HG02642 (cell line): ENCODE data around the gene SLC18B1.
"Not testable (repeated sequence)": the region's sequence is repeated elsewhere in the genome, so short reads cannot be mapped to it uniquely, and the experiment has no call there.

ENCODE experiments used
- ATAC-seq: cut with Tn5 transposase; IDR thresholded peaks from one replicate; pipeline ENCODE4 v1.9.1; 2021; ENCODE audit warnings: mild to moderate bottlenecking; ENCODE audit not compliant: unreplicated experiment, poor library complexity

Gene SLC18B1

DNA sequence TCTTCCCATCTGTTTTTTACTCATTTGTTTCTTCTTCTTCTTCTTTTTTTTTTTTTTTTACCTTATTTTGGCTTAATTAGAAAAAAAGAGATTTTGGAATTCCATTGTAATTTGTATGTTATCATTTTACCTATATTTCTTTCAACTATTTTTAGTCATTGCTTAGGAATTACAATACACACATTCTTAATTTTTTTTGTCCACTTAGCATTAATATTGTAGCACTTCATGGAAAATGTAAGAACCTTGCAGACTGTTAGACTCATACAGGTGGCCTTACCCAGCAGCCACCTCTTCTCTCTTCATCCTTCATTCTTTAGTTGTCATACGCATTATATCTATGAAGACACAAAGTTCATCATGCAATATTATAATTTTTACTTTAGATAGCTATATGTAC is 5.8 kb upstream of the SLC18B1 start:
- ATAC-seq: no peak

DNA sequence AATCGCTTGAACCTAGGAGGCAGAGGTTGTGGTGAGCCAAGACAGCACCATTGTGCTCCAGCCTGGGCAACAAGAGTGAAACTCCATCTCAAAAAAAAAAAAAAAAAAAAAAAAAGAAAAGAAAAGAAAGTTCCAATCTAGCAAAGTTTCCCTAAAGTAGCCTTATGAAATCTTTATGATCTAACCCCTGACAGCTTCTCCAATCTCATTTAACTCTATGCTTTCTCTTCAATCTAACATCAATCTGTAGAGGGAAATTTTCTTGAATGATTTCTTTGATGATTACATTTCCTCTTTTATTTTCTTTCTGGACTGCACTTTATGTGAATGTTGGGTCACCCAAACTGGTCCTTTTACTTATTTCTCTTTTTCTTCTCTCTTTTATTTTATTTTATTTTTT is 2.2 kb upstream of the SLC18B1 start:
- ATAC-seq: no peak

DNA sequence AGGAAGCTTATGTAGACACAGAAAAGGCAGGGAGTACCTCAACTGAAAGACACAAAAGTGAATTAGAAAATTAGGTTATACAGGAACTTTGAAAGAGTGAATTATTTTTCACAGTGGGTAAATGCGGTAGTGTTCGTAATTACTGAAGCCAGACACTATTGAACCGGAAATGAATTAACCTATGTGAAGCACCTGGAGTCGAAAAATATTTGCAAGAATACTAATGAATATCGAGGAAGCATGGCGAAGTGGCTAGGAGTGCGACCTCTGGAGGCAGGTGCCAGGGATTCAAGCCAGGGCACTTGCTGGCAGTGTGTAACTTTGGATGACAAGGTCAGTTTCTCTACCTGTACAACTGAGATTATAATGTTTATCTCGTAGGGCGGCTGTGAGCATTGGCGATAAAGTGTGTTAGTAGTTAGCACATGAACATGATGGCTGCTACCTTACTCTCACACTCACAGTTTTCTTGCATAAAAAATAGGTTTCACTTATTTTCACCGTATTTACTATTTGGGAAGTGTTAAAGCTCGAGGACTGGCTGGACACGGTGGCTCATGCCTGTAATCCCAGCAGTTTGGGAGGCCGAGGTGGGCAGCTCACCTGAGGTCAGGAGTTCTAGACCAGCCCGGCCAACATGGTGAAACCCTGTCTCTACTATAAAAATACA is 567 bp upstream of the SLC18B1 start:
- ATAC-seq: peak; percentile 87

DNA sequence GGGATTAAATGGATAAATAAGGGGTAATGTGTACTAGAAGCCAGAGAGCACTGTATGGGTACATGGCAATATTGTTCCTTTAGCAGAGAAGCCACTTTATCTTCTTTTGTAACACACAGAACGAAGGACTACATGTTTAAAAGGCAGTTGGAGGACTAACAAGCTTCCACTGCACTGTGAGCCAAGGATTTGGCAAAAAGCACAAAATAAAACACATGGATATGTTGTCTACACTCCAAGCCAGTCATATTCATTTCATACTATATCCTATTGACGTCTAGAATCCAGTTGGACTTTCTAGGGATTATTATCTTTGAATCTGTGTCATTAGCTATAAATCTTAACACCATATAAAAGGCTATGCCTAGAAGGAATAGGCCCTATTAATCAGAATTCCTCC is 3.0 kb downstream of the SLC18B1 start:
- no peak for ATAC-seq

DNA sequence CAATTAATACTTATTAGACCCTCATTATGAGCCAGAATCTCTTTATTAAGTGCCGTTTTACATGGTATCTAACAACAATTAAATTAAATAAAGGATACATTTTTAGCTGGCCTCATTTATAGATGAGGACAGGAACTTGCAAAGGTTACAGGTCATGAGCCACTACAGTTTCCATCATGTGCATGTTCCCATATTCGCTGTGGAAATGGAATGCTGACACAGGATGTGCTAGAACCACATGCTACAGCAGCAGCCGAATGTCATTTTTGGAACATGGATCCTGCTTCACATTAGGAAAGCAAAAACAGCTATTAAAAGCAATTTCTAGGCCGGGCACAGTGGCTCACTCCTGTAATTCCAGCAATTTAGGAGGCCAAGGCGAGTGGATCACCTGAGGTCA is 5.9 kb downstream of the SLC18B1 start:
- ATAC-seq: no peak

DNA sequence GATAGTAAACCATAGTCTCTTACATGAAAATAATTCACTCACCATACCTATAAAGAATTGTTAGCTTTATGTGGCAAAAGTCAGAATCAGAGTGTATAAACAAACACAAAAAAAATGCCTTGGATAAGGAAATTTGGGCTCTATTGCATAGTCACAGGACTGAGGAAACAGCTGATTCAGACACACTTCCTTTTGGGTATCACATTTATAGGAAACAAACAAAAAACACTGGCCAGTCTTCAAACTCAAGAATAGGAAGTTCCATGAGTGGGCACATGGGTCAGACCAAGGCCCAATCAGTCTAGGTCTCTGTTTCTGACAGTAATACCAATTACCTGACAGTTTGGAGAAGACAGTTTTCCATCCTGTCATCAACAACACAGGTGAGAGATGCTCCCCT is 8.0 kb downstream of the SLC18B1 start:
- no peak for ATAC-seq

DNA sequence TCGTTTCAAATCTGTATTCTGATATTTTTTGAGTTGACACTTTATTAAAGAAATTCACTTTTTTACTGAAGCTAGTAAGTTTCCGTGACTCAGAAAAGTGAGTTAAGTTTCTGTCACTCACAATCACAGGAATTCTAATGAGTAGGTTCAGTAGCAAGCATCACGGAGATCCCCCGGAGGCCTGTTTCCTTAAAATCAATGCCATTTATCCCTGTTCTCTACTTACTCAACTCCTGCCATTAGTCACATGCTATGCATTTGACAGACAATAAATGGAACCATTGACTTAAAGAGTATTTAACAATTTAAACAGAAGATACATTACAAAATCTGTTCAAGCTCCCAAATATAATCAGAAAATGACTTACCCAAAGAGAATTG is 9.1 kb downstream of the SLC18B1 start:
- ATAC-seq: no peak

DNA sequence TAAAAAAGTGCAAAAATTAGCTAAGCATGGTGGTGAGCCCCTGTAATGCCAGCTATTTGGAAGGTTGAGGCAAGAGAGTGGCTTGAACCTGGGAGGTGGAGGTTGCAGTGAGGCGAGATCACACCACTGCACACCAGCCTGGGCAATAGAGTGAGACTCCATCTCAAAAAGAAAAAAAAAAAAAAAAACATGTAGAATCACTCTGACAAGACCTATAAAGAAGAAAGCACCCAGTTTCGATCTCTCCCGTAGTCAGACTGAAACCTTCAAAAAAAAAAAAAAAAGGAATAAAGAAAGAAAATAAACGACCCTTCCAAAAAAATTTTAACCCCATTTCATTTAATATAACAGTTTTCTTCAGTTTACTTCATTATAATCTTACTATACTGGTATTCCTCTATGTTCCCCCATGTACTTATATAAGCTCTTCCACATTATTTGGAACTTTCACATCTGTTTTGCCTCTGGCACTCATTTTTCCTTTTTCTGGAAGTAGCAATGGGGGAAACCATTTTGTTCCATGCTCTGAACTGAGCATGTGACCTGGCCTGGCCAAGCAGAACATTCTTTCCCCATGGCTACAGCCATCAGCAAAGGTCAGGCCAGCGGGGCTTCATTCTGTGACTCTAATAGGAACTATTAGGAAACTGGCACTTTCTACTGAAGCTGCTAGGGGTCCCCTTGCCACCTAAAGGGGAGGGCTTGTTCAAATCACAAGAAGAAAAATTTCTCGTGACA is 9.6 kb downstream of the SLC18B1 start:
- ATAC-seq: no peak

DNA sequence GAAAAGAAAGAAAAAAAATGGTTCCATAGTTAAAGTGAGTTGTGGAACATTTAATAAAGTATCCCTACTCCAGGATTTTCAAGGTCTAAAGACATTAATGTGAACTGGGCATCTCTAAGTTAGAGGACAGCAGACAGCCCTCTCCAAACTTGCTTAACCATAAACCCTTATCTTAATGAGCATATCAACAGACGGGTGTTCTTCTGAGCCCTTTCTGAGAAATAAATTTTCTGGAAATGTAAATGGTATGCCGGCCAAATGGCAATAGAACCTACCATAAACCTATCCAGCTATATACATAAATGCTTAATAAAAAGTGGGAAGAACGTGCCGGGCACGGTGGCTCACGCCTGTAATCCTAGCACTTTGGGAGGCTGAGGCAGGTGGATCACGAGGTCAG is 12.5 kb downstream of the SLC18B1 start:
- no peak for ATAC-seq

DNA sequence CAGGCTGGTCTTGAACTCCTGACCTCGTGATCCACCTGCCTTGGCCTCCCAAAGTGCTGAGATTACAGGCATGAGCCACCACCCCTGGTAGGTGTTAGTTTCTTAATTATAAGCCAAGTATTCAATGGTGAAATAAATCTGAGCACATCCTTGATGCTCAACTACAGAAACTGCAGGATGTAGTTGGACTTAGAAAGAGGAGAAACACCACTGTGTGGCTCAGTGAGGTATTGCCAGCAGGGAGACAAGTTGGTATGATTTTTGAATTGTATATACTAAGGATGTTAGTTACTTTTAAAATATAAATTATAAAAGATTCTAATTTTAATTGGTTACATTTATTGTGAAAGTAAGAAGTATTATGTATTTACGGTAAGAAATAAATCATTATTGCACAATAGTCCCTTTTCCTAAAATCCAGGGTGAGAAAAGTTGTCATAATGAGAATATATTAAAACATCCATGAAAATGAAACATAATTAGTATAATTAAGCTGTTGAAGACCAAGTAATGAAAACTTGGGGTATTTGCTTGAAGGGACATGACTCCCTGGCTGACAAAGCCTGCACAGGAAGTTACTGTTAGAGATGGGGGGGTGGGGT is 17.6 kb downstream of the SLC18B1 start:
- ATAC-seq: no peak

DNA sequence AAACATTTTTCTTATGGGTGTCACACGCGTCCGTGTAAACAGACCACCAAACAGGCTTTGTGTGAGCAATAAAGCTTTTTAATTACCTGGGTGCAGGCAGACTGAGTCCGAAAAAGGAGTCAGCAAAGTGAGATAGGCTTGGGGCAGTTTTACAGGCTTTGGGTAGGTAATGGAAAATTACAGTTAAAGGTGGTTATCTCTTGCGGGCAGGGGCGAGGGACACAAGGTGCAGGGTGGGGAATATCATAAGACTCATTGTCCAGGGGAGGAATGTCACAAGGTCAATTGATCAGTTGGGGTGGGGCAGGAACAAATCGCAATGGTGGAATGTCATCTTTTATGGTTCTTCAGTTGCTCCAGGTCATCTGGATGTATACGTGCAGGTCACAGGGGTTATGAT is 20.6 kb downstream of the SLC18B1 start:
- not testable (repeated sequence) for ATAC-seq

DNA sequence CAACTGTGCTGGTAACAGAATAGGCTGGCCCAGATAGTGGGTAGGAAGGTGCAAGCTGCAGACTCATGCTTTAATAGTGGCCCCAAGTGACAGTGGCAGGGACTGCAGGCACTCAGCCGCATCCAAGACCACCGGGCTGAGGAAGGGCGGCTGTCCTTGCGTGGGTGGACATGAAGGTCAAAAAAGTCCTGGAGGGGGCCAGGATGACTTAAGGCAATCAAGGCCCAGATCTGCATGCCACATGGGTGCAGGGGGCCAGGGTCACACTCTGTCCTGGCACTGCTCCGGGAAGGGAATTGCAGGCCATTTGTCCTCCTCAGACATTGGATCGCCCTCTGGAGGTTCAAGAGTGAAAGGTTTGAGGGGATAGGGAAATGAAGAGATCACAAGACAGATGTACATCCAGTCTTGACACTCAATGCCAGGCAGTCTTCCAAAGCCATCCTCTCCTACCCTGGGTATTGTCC is 30.4 kb downstream of the SLC18B1 start:
- peak; percentile 89 for ATAC-seq

DNA sequence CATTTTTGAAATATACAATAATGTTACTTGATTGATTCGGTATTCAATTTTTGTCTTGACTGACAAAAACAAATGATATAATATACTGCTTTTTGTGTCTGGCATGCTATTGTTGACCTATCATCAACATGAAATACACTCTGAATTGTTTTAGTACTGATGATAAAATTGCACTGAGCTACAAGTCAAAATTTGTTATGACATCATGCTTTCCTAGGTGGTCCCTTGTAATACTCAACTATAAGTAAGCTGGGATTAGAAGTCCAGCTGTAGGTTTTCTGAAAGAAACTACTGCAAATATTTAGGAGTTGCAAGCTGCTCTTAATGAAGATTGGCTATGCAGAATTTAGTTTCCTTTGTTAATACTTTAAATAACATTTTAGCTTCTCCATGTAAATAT is 32.9 kb downstream of the SLC18B1 start:
- ATAC-seq: no peak

DNA sequence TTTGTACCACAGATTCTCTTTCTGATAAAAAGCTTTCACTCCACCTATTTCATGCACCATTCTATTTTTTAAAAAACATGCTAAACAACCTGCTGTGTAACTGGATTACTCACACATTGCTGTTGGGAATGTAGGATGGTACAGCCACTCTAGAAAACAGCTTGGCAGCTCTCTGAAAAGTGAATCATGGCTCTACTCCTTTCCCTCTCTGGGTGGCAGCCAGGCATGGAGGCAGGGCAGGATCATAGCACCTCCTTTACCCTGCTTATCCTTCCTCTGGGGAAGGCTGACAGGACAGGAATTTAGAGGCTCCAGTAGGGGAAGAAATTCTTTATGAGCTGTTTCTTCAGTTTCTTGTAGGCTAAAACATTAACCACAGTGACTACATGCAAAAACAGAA is 34.1 kb downstream of the SLC18B1 start:
- ATAC-seq: no peak

DNA sequence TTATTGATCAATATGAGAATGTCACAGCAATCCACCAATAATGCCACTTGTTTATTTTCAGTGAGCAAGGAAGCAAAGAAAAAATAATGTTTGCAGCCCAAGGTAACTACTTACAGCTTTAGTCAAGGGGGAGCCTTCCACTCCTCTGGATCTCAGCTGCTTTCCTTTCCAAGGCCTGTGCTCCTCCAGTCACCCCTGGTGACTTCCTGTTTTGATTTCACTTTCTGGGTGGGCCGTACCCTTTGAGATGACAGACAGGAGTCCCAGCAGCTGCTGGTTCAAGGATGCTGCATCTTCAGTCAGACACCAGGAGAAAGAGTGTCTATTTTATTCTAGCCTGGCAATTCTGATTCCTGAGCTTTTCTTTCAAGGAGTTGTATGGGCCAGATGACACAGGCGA is 35.2 kb downstream of the SLC18B1 start:
- ATAC-seq: peak; percentile 94

DNA sequence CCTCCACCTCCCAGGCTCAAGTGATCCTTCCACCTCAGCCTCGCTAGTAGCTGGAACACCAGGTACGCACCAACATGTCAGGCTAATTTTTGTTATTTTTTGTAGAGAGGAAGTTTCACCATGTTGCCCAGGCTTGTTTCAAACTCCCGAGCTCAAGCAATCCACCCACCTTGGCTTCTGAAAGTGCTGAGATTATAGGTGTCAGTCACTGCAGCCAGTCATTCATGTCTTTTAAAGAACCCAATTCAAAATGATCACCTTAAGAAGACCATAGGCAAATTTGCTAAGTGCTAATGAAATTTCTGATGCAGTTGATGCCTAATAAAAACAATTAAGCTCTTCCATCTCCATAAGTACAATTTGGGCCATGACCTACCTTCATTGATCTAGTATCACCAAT is 38.2 kb downstream of the SLC18B1 start:
- no peak for ATAC-seq

DNA sequence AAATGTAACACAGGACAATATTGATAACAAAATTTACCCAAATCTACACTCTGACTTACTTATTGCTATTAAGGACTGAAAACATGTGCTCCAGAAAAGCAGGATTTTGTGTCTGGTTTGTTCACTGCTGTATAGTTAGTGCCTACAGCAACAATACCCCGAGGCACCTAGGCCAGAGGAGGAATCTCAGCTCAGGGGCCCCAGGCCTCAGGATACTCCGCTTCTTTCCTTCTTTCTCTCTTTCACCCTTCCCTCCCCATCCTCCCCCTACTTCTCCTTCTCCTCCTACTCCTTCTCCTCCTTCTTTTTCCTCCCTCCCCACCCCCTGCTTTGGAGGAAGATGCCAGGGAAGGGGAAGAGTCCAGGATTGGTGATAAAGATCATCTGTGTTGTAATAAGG is 39.7 kb downstream of the SLC18B1 start:
- ATAC-seq: no peak

DNA sequence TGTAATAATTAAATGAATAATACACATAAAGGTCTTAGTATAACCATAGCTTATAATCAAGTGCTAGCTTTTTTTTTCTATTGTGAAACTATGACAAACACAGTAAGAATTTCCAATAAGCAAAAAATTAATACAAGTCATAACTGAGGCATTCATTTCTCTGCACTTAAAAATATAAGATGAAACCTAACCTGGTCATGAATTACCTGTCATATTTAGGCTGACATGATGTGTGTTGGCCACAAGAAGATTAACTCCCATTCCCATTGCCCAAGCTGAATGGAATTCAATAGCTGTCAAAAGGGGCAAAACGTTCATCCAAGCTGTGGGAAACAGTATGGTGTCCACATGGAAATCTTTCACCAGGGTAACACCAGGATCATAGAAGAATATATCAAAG is 46.2 kb downstream of the SLC18B1 start:
- no peak for ATAC-seq

DNA sequence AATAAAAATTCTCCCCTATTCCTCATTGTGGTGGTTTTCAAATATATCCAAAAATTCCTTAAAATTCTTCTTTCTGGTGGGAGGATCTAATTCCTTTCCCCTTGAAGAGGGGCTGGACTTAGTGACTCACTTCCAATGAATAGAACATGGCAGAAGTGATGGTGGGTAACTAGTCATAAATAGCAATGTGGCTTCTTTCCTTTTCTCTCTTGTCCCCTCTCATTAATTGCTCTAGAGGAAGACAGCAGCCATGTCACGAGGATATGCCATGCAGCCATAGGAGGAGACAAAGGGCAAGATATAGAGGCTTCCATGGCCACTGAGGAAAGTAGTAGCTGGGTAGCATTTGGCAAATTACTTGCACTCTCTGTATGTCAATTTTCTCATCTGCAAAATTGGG is 46.6 kb downstream of the SLC18B1 start:
- ATAC-seq: no peak

DNA sequence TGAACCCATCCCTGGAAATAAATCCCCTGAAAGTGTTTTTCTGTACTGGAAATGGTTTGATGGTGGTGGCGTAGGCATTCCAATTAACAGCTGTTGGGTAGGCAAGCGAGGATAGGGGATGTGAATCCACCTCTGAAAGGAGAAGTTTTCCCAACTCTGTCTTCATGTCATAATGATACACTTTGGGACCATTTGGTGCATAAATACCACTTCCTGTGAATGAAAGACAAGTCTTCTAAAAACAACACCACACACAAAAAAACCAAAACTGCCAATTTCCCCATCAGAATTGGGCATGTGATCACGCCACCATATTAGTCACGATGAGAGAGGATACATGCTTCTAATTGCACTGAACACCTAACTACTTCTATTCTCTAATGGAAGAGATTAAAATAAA is 47.1 kb downstream of the SLC18B1 start:
- peak; percentile 49 for ATAC-seq

DNA sequence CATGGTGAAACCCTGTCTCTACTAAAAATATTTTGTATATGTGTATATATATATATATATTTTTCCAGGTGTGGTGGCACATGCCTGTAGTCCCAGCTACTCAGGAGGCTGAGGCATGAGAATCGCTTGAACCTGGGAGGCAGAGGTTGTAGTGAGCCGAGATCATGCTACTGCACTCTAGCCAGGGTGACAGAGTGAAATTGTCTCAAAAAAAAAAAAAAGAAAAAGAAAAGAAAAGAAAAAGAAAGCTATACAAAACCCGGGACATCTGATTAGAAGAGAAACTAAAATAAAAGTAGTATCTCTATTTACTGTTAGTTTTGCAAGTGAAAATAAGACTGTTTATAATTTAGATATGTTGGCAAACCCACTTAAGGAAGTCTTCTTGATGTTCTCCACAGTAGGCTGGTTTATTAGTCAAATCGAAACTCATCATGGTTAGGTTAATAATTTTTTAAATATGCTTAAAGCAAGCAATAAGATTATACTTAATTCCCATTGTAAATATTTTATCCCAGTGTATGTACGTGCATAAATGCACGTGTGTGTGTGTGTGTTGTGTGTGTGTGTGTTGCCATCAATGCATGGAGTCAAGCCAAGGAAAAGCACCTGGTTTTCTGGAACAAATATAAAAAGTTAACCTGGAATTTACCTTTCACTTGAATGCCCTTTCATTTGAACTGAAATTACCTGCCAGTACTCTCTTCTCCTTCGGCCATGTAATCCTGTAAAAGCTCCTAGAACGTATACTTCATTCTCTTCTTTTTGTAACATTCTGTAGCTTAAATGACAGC is 47.8 kb downstream of the SLC18B1 start:
- ATAC-seq: peak; percentile 79
